HFFc6 (cell line): ENCODE measurements around the gene HLA-B. TPM values are rescaled to one million over a fixed set of nuclear protein-coding genes. Genes with fewer than 3 reads are reported as not detected.

Experiments
- DNase-seq: peaks from one replicate; pipeline ENCODE4 v3.0.0-alpha.2; 2018
- H3K27ac Mint-ChIP-seq: 2 replicates; pipeline ENCODE4 v1.8.0; 2020; ENCODE audit warnings: mild to moderate bottlenecking, mixed read lengths
- H3K27me3 Mint-ChIP-seq: 2 replicates; pipeline ENCODE4 v1.8.0; 2021; ENCODE audit warnings: mild to moderate bottlenecking, moderate library complexity, mixed read lengths; ENCODE audit not compliant: insufficient read depth
- H3K36me3 Mint-ChIP-seq: 2 replicates; pipeline ENCODE4 v1.8.0; 2021; ENCODE audit warnings: low read depth, mixed read lengths
- H3K4me1 Mint-ChIP-seq: 2 replicates; pipeline ENCODE4 v1.8.0; 2020; ENCODE audit warnings: low read depth, mixed read lengths
- H3K4me3 Mint-ChIP-seq: 2 replicates; pipeline ENCODE4 v1.8.0; 2020; ENCODE audit warnings: mild to moderate bottlenecking, moderate library complexity, mixed read lengths
- H3K9me3 Mint-ChIP-seq: 2 replicates; pipeline ENCODE4 v1.8.0; 2020; ENCODE audit warnings: mild to moderate bottlenecking, mixed read lengths
- total RNA-seq, 6 experiments: library from RNA; stranded (reverse); fragmentation: NEBNext Ultra II Directional; extraction: Animal tissue kit (Norgen Biotek cat#: 25700); gene quantifications; 2 replicates in 1 of 6; 3 replicates in 5 of 6; pipeline ENCODE4 v1.2.3, GENCODE V29; 2021
- TF ChIP-seq, protein P1 (sequence below): fragments of 200-600 bp; sonication (generic); IDR thresholded peaks from 2 replicates; pipeline ENCODE4 v1.5.0; 2021; ENCODE audit warnings: antibody characterized with exemption, mild to moderate bottlenecking

The HLA-B gene
- total RNA-seq, 6 experiments from 2014 or later = 74.1 to 178 (median 162) TPM

GRCh38 chr6:31358302-31358701 is 1.3 kb upstream of the HLA-B start:
- Mint-ChIP-seq H3K27me3 (peaks cover 33% of the 10 kb centered on the region), H3K4me3 (peak overlapping the region; percentile 80; the same call in 1 of the 2 replicates), H3K9me3 (0 out of 2 replicates have a peak, but pooled peaks cover 4% of the 10 kb centered on the region), H3K27ac (no peak overlapping the region), H3K4me1 (peaks cover 6% of the 10 kb centered on the region; the same call in 1 of the 2 replicates), H3K36me3 (no peaks in the 10 kb centered on the region)
- TF ChIP-seq, protein P1, sequence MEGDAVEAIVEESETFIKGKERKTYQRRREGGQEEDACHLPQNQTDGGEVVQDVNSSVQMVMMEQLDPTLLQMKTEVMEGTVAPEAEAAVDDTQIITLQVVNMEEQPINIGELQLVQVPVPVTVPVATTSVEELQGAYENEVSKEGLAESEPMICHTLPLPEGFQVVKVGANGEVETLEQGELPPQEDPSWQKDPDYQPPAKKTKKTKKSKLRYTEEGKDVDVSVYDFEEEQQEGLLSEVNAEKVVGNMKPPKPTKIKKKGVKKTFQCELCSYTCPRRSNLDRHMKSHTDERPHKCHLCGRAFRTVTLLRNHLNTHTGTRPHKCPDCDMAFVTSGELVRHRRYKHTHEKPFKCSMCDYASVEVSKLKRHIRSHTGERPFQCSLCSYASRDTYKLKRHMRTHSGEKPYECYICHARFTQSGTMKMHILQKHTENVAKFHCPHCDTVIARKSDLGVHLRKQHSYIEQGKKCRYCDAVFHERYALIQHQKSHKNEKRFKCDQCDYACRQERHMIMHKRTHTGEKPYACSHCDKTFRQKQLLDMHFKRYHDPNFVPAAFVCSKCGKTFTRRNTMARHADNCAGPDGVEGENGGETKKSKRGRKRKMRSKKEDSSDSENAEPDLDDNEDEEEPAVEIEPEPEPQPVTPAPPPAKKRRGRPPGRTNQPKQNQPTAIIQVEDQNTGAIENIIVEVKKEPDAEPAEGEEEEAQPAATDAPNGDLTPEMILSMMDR = no peak
- DNase-seq = no peak

DNA sequence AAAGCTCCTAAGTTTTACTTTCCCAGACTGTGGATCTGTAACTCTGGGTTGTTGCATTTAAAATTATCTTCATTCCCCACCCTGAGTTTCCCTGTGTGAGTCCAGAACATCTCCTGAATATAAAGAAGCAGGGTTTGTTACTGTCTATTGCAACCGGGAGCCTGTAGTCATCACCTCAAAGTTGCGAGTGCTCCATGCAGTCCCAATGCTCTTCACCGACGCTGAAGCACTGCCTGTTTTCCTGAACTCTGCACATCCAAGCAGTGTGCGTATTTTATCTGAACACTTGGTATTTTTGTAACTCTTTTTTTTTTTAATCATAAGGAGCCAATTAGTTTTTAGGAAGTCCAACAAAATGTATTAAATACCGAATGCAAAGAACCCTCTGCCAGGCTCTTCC is 907 bp upstream of the HLA-B start:
- peaks cover 6% of the 10 kb centered on the region; the same call in 1 of the 2 replicates for H3K4me1 Mint-ChIP-seq
- TF ChIP-seq, protein P1 = no peak
- H3K27ac Mint-ChIP-seq = no peak overlapping the region
- no peaks in the 10 kb centered on the region for H3K36me3 Mint-ChIP-seq
- peaks cover 30% of the 10 kb centered on the region for H3K27me3 Mint-ChIP-seq
- 0 out of 2 replicates have a peak, but pooled peaks cover 4% of the 10 kb centered on the region for H3K9me3 Mint-ChIP-seq
- DNase-seq = no peak
- H3K4me3 Mint-ChIP-seq = peak overlapping the region; percentile 80; the same call in 1 of the 2 replicates

DNA sequence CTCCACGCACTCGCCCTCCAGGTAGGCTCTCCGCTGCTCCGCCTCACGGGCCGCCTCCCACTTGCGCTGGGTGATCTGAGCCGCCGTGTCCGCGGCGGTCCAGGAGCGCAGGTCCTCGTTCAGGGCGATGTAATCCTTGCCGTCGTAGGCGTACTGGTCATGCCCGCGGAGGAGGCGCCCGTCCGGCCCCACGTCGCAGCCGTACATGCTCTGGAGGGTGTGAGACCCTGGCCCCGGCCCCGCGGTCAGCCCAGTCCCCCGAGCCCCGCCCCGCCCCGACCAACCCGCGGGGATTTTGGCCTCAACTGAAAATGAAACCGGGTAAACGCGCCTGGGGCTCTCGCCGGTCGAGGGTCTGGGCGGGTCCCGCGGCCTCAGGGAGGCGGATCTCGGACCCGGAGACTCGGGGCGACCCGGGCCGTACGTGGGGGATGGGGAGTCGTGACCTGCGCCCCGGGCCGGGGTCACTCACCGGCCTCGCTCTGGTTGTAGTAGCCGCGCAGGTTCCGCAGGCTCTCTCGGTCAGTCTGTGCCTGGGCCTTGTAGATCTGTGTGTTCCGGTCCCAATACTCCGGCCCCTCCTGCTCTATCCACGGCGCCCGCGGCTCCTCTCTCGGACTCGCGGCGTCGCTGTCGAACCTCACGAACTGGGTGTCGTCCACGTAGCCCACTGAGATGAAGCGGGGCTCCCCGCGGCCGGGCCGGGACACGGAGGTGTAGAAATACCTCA is 598 bp downstream of the HLA-B start:
- Mint-ChIP-seq H3K4me1 (peaks cover 6% of the 10 kb centered on the region; the same call in 1 of the 2 replicates), H3K4me3 (peak overlapping the region; percentile 80), H3K27me3 (peaks cover 32% of the 10 kb centered on the region), H3K36me3 (no peaks in the 10 kb centered on the region), H3K27ac (no peak overlapping the region), H3K9me3 (0 out of 2 replicates have a peak, but pooled peaks cover 4% of the 10 kb centered on the region)
- TF ChIP-seq, protein P1 = no peak
- DNase-seq = no peak

DNA sequence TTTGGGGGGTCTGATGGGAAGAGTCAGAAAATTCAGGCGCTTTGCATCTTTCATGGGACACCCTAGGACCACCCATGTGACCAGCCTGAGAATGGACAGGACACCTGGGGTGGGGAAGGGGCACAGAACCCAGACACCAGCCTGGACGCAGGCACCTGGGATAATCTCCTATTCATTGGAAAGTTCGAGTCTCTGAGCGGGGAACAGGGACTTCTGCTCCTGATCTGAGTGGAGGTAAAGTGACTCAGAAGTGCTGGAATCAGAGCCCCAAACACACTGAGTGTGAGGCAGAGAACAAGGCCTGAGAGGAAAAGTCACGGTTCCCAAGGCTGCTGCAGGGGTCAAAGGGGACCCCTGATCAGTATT is 1.4 kb downstream of the HLA-B start:
- DNase-seq = no peak
- H3K36me3 Mint-ChIP-seq = no peaks in the 10 kb centered on the region
- H3K4me3 Mint-ChIP-seq = peak overlapping the region; percentile 46; the same call in 1 of the 2 replicates
- peaks cover 33% of the 10 kb centered on the region for H3K27me3 Mint-ChIP-seq
- H3K27ac Mint-ChIP-seq = no peak overlapping the region
- TF ChIP-seq, protein P1 = no peak
- H3K9me3 Mint-ChIP-seq = no peaks in the 10 kb centered on the region
- peaks cover 6% of the 10 kb centered on the region; the same call in 1 of the 2 replicates for H3K4me1 Mint-ChIP-seq

DNA sequence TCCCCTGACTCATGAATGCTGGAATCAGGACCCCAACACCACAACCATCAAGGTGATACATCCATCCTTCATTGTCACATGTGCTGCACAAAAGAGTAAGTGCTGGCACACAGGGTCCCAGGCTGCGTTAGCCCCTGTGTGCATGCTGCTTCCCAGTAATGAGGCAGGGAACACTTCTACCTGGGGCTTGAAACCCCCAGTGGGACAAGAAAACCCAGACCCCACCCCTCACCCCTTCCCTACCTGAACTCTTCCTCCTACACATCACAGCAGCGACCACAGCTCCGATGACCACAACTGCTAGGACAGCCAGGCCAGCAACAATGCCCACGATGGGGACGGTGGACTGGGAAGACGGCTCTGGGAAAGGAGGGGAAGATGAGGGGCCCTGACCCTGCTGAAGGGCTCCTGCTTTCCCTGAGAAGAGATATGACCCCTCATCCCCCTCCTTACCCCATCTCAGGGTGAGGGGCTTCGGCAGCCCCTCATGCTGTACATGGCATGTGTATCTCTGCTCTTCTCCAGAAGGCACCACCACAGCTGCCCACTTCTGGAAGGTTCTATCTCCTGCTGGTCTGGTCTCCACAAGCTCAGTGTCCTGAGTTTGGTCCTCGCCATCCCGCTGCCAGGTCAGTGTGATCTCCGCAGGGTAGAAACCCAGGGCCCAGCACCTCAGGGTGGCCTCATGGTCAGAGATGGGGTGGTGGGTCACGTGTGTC is 2.0 kb downstream of the HLA-B start:
- H3K27ac Mint-ChIP-seq = no peak overlapping the region
- H3K4me1 Mint-ChIP-seq = peaks cover 6% of the 10 kb centered on the region; the same call in 1 of the 2 replicates
- TF ChIP-seq, protein P1 = no peak
- H3K9me3 Mint-ChIP-seq = no peaks in the 10 kb centered on the region
- H3K36me3 Mint-ChIP-seq = no peaks in the 10 kb centered on the region
- DNase-seq = no peak
- H3K4me3 Mint-ChIP-seq = no peak overlapping the region
- H3K27me3 Mint-ChIP-seq = peaks cover 33% of the 10 kb centered on the region
